GM19455 (cell line): ENCODE data around the gene KCNK13.
"Not testable (repeated sequence)": the region's sequence is repeated elsewhere in the genome, so short reads cannot be mapped to it uniquely, and the experiment has no call there.

Source experiments
- ATAC-seq: cut with Tn5 transposase; IDR thresholded peaks from one replicate; pipeline ENCODE4 v1.9.1; 2021; ENCODE audit not compliant: unreplicated experiment

The KCNK13 gene

GRCh38 chr14:90061685-90062126, at the start of gene KCNK13:
Gene KCNK13 (plus strand): TSS chr14:90061994. CDS start chr14:90062206, 212 bp downstream.
- ATAC-seq = no peak

GRCh38 chr14:90017371-90017770, 44.4 kb upstream of the KCNK13 start:
- no peak for ATAC-seq

DNA sequence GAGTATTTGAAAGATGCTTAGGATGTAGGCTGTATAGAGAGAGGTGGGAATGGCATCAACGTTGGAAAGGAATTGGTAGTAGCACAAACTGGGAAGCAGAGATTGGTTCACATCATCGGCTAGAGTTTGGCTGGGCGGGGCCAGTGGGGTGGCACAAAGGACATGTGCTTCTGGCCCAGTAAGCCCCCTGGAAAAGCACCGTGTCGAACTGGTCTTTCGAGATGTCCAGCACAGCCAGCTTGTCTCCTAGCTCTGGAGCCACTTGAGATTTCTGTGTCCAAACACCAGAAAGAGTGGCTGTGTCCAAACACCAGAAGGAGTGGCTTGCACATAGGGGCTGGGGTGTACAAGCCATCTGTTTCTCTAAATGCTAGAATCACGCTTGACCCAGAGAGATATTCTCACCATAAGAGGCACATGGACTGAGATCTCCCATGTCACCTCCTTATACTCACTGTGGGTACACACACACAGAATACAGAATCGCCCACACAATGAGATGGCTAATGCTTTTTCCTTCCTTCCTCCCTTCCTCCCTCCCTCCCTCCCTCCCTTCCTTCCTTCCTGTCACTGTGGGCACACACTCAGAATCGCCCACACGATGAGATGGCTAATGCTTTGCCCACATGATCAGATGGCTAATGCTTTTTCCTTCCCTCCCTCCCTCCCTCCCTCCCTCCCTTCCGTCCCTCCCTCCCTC, 41.8 kb upstream of the KCNK13 start:
- no peak for ATAC-seq

- ATAC-seq = no peak
Measured at GRCh38 chr14:90023176-90023896, 38.5 kb upstream of the KCNK13 start.

DNA sequence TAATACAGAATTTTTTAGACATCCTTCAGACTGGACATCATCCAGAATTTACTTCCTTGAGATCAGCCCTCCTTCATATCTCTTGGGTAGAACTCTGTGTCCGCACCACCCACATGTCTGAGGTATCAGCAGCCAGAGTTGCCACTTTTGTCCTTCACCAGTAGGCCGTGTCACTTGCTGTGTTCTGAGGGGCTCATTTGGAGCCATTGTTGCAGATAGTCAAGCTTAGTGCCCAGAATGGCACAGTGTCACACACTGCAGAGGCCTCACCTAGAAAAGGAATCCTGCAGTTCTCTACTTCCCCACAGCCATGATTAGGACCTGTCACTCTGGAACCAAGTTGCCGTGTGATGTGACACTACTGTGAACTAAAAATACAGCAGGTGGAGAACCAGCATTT, 36.9 kb upstream of the KCNK13 start:
- no peak for ATAC-seq

DNA sequence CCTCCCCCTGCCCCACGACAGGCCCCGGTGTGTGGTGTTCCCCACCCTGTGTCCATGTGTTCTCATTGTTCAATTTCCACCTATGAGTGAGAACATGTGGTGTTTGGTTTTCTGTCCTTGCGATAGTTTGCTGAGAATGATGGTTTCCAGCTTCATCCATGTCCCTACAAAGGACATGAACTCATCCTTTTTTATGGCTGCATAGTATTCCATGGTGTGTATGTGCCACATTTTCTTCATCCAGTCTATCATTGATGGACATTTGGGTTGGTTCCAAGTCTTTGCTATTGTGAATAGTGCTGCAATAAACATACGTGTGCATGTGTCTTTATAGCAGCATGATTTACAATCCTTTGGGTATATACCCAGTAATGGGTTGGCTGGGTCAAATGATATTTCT, 35.2 kb upstream of the KCNK13 start:
- not testable (repeated sequence) for ATAC-seq

GRCh38 chr14:90027842-90028241, 34.0 kb upstream of the KCNK13 start:
- no peak for ATAC-seq

DNA sequence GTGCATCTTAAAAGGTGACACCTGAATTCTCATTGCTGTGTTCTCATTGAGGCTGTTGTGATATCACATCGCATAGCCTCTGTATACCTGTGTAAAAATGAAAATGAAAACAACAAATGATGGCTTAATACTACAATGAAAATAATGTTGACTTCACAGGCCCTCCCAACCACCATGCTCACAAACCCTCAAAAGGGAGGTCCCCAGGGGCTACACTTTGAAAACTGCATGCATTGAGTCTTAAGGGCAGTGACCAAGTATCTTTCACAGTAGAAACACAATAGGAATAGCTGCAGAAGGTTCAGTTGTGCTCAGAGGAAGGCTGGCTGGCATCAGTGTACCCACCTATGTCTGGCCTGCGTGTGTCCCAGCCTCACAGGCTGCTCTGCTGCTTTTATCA, 27.6 kb upstream of the KCNK13 start:
- no peak for ATAC-seq

GRCh38 chr14:90034835-90035525, 26.8 kb upstream of the KCNK13 start:
- no peak for ATAC-seq

- ATAC-seq = no peak
Measured at GRCh38 chr14:90039253-90040010, 22.4 kb upstream of the KCNK13 start.

GRCh38 chr14:90040411-90040810, 21.4 kb upstream of the KCNK13 start:
- ATAC-seq = no peak

GRCh38 chr14:90042496-90043252, 19.1 kb upstream of the KCNK13 start:
- no peak for ATAC-seq

DNA sequence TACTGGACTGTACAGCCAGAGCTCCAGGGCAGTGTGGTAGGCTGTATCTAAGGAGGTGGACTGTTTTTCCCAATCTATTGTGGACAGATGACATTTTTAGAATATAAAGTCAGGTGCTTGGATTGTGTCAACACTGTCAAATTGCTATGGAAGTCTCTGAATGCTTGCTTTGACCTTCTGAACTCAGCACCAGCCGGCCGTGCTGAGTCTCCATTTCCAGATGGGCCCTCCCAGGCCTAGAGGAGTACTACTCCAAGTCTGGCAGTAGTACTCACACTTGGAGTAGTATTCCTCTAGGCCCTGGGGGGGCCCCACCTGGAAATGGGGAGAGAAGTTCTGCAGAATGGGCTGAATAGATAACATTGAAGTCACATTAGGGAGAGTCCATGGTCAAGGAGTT, 16.2 kb upstream of the KCNK13 start:
- ATAC-seq = no peak

GRCh38 chr14:90049390-90049789, 12.4 kb upstream of the KCNK13 start:
- no peak for ATAC-seq

DNA sequence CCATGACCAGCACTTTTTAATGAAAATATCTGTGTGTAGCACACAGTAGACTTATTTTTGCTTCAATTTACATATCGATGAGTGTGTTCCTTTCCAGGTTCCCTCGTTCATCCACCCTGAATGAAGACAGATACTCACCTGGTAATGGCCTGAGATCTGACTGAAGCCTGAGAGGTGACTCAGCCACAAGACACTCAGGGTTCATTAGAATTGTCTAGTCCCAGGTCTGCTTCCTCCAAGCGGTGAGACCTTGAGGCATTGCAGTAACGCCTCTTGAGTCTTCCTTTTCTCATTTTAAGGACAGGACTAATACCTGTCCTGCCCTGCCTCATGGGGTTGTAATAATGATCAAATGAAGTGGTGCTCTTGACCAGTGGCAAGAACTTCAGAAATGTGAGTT, 11.5 kb upstream of the KCNK13 start:
- ATAC-seq = no peak

DNA sequence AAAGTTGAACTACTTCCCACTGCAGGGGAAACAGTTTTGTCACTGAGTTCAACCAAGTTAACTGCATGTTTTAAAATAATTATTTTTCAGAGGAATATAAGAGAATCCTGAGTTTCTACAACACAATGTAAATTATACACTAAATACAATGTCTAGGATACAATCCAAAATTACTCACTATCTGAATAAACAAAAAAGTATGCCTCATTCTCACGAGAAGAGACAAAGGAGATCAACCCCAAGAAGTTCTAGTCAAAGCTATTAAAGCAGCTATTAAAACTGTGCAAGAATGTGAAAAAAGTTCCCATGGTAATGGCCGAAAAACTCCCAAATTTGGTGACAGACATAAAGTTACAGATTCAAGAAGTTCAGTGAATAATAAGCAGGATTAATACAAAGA, 8.8 kb upstream of the KCNK13 start:
- ATAC-seq = no peak

DNA sequence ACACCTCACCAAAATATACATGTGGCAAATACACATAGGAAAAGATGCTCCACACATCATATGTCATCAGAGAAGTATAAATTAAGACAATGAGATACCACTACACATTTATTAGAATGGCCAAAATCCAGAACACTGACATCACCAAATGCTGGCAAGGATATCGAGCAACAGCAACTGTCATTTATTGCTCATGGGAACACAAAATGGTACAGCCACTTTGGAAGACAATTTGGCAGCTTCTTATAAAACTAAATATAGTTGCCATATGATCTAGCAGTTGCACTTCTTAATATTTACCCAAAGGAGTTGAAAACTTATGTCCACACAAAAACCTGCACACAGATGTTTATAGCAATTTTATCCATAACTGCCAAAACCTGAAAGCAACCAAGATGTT, 7.0 kb upstream of the KCNK13 start:
- ATAC-seq = no peak

DNA sequence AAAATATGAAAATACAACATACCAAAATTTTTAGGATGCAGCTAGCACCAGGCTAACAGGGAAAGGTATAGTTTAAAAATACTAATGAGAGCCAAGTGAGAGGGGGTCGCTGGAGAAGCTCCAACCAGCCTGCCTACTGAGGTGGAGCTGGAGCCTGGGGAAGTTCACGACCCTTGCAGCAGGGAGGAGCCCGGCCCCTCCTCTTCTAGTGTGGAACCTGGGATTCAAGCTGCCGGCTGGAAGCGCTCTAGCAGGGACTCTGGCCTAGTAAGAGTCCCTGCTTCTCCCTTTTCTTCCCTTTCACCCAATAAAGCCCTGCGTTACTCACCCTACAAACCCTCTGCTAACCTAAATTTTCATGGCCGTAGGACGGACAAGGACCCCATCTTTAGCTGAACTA, 5.0 kb upstream of the KCNK13 start:
- ATAC-seq = no peak

DNA sequence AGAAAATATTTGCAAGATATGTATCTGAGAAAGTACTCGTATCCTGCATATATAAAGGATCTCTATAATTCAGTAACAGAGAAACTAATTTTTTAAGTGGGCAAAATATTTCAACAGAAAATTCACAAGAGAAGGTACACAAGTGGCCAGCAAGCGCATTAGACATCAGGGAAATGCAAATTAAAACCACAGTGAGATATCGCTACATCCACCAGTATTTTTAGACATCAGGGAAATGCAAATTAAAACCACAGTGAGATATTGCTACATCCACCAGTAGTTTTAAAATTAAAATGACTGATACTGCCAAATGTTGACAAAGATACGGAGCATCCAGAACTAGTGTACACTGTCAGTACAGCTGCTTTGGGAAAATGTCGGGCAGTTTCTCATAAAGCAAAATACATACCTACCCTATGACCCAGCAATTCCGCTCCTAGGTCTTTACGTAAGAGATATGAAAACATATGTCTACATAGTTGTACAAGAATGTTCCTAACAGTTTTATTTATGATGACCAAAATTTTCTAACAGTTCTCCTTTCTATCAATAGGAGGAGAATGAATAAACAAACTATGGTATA, 2.8 kb upstream of the KCNK13 start:
- ATAC-seq = no peak

DNA sequence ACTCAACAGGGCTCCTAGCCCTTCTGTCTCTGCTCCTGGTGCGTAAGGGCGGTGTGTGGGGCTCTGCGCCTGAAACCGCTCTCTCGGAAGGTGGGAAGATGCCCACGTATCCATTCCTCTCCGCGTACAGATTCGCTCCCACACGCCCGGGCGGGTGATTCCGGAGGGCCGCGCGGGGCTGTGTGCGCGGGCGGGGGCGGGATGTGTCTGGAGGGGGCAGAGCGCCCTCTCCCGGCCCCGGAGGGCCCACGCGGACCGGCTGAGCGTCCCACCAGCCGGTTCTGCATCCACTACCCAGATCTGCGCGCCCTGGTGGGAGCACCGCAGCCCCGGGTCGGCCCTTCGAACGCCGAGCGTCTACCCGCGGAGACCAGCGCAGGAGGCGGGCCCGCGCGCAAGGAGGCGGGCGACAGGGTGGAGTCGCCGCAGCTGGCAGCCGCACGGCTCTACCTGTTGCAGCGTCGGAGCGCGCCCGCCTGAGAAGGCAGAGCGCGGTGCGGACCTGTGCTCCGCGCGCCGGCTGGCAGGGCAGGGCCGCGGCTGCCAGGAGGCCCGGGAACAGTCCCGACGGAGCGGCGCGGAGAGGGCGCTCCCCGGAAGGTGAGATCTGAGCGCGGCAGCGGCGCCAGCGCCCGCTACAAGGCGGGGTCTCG, 1.4 kb upstream of the KCNK13 start:
- ATAC-seq = peak; percentile 54
